ENCODE results near the gene CDK6. TPM values are rescaled to one million over a fixed set of nuclear protein-coding genes. Genes with fewer than 3 reads are reported as not detected.

CDK6 gene
- total RNA-seq, 3 donors from 2014 or later (not counting 1 experiment from before 2014, with no cell fraction given): 41.1 to 46.3 (median 45.1) TPM

DNA sequence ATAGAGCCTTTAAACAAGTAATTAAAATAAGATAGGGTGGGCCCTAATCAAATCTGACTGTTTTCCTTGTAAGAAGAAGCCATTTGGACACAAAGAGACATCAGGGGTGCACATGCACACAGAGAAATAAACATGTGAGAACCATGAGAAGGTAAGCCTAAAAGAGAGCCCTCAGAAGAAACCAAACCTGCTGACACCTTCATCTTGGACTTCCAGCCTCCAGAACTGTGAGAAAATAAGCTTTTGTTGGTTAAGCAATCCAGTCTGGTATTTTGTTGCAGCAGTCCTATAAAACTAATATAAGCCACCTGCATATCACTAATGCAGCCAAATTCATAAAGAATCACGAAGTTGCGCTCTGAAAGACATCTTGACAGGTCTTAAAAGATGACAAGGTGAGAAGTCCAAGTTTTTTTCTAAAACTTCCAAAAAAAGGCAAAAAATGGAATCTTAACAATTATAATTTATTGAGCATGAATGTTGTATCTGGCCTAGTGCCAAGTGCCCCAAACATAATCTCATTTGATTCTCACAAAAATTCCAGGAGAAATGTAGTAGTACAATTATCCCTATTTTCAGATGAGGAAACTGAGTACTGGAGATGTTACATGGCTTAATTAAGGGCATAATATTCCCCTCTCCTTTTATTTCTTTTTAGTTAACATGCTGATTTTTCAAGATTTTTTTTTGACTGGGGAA lies 211.9 kb downstream of the CDK6 start:
- 96% methylated on average over 2 of the region's 2 CpGs for WGBS (ENCODE audit: insufficient coverage)
- Histone ChIP-seq H3K4me1 (ENCODE audit: control insufficient read depth, insufficient read depth, low read length) (peaks cover 7% of the 10 kb centered on the region), H3K27me3 (ENCODE audit: control insufficient read depth, insufficient read depth, low read length) (no peaks in the 10 kb centered on the region), H3K9me3 (ENCODE audit: control insufficient read depth, insufficient read depth, low read length) (no peaks in the 10 kb centered on the region), H3K27ac (ENCODE audit: low read length) (peak overlapping the region; percentile 52), H3K36me3 (ENCODE audit: control insufficient read depth, insufficient read depth, low read length) (peaks cover 1% of the 10 kb centered on the region), H3K4me3 (ENCODE audit: low read length) (no peak overlapping the region)
- Mint-ChIP-seq H3K27me3 (ENCODE audit: low read depth in 2 of 2) (no peaks in the 10 kb centered on the region), H3K36me3 (peaks cover 9% of the 10 kb centered on the region), H3K27ac (peak overlapping the region; percentile 90 to 91), H3K9me3 (no peaks in the 10 kb centered on the region), H3K4me3 (no peak overlapping the region), H3K4me1 (peaks cover 57 to 58% of the 10 kb centered on the region in 2 donors)
- no peak for TF ChIP-seq CTCF (IDR thresholded peaks at IDR 0.05)
- ATAC-seq (no peak), DNase-seq (no peak)
- intact Hi-C loops (cut with micrococcal nuclease): no loop called here

DNA sequence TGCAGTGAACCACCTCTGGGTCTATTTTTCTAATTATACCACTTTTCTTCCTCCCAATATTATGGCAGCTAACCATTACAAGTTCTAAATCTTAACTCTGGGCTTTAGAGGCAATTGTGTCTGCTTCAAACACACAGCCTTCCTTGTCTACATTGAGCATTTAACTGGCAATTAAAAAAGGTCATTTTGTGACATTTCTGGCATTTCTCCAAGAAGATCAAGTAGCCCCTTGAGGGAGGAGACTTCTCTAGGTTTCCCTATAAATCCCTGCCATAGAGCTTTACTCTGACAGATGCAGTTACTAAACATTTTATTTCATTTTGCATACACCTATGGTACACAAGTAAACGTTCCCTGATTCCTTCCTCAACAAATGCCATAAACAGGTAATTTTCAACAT lies 212.8 kb downstream of the CDK6 start:
- intact Hi-C loops (cut with micrococcal nuclease): no loop called here
- H3K4me1 ChIP-seq (ENCODE audit: control insufficient read depth, insufficient read depth, low read length): peaks cover 7% of the 10 kb centered on the region
- Mint-ChIP-seq H3K36me3 (peaks cover 2% of the 10 kb centered on the region), H3K9me3 (no peaks in the 10 kb centered on the region), H3K4me1 (peaks cover 50 to 53% of the 10 kb centered on the region in 2 donors), H3K4me3 (no peak overlapping the region), H3K27me3 (ENCODE audit: low read depth in 2 of 2) (no peaks in the 10 kb centered on the region), H3K27ac (no peak overlapping the region)
- ATAC-seq (no peak), DNase-seq (no peak)
- no peak overlapping the region for H3K4me3 ChIP-seq (ENCODE audit: low read length)
- peaks cover 1% of the 10 kb centered on the region for H3K36me3 ChIP-seq (ENCODE audit: control insufficient read depth, insufficient read depth, low read length)
- H3K27me3 ChIP-seq (ENCODE audit: control insufficient read depth, insufficient read depth, low read length): no peaks in the 10 kb centered on the region
- no CpG with 5 or more reads among the region's 1 CpG for WGBS (ENCODE audit: insufficient coverage)
- no peaks in the 10 kb centered on the region for H3K9me3 ChIP-seq (ENCODE audit: control insufficient read depth, insufficient read depth, low read length)
- H3K27ac ChIP-seq (ENCODE audit: low read length): no peak overlapping the region
- TF ChIP-seq CTCF (IDR thresholded peaks at IDR 0.05): no peak

GRCh38 chr7:92622685-92623084 lies 213.7 kb downstream of the CDK6 start:
- Mint-ChIP-seq H3K36me3 (no peaks in the 10 kb centered on the region), H3K4me3 (no peak overlapping the region), H3K4me1 (peaks cover 45 to 48% of the 10 kb centered on the region in 2 donors), H3K27me3 (ENCODE audit: low read depth in 2 of 2) (no peaks in the 10 kb centered on the region), H3K27ac (peak overlapping the region; percentile 84 to 95), H3K9me3 (no peaks in the 10 kb centered on the region)
- H3K36me3 ChIP-seq (ENCODE audit: control insufficient read depth, insufficient read depth, low read length): peaks cover 6% of the 10 kb centered on the region
- 88% methylated on average over 1 of the region's 3 CpGs for WGBS (ENCODE audit: insufficient coverage)
- DNase-seq (no peak), ATAC-seq (no peak)
- no peaks in the 10 kb centered on the region for H3K27me3 ChIP-seq (ENCODE audit: control insufficient read depth, insufficient read depth, low read length)
- peaks cover 7% of the 10 kb centered on the region for H3K4me1 ChIP-seq (ENCODE audit: control insufficient read depth, insufficient read depth, low read length)
- no peaks in the 10 kb centered on the region for H3K9me3 ChIP-seq (ENCODE audit: control insufficient read depth, insufficient read depth, low read length)
- TF ChIP-seq CTCF (IDR thresholded peaks at IDR 0.05): no peak
- intact Hi-C loops (cut with micrococcal nuclease): no loop called here
- no peak overlapping the region for H3K4me3 ChIP-seq (ENCODE audit: low read length)
- H3K27ac ChIP-seq (ENCODE audit: low read length): no peak overlapping the region

DNA sequence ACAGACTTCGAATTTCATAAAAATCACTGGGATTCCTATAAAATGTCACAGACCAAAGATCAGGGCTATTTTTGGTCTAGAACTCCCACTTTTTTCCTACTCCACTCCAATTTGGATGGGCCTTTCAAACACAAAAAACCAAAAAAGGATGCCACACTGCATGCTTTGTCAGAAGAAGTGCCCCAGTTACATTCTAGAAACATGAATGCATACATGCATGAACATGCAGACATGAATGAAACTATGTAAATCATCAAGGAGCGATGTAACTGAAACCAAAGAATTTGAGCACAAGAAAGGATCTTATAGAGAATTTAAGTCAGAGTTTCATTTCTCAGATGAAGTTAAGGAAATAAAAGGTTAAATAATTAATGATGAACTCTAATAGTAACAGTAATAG lies 214.3 kb downstream of the CDK6 start:
- H3K27me3 ChIP-seq (ENCODE audit: control insufficient read depth, insufficient read depth, low read length): no peaks in the 10 kb centered on the region
- Mint-ChIP-seq H3K9me3 (no peaks in the 10 kb centered on the region), H3K4me3 (no peak overlapping the region), H3K27me3 (ENCODE audit: low read depth in 2 of 2) (no peaks in the 10 kb centered on the region), H3K36me3 (no peaks in the 10 kb centered on the region), H3K4me1 (peaks cover 45 to 48% of the 10 kb centered on the region in 2 donors), H3K27ac (peak overlapping the region; percentile 84 to 95)
- no peak for DNase-seq
- no peaks in the 10 kb centered on the region for H3K9me3 ChIP-seq (ENCODE audit: control insufficient read depth, insufficient read depth, low read length)
- peaks cover 10% of the 10 kb centered on the region for H3K36me3 ChIP-seq (ENCODE audit: control insufficient read depth, insufficient read depth, low read length)
- intact Hi-C loops (cut with micrococcal nuclease): no loop called here
- no peak overlapping the region for H3K27ac ChIP-seq (ENCODE audit: low read length)
- peaks cover 7% of the 10 kb centered on the region for H3K4me1 ChIP-seq (ENCODE audit: control insufficient read depth, insufficient read depth, low read length)
- ATAC-seq: no peak
- no peak overlapping the region for H3K4me3 ChIP-seq (ENCODE audit: low read length)
- WGBS (ENCODE audit: insufficient coverage): 81% methylated on average over 2 of the region's 2 CpGs
- no peak for TF ChIP-seq CTCF (IDR thresholded peaks at IDR 0.05)
